Epithelial cell of esophagus (primary cell): ENCODE results near the gene HELT.
A peak's percentile ranks its signal among the peaks of the same experiment; 100 is the strongest.
"Not testable (repeated sequence)": the region's sequence is repeated elsewhere in the genome, so short reads cannot be mapped to it uniquely, and the experiment has no call there.

Experiments
- DNase-seq: peaks from one replicate; pipeline ENCODE4 v3.0.0; 2010; ENCODE audit warnings: low read depth
- H3K4me3 ChIP-seq: 2 replicates; pipeline ENCODE4 v1.5.1; 2011; ENCODE audit warnings: mild to moderate bottlenecking, low read length, control low read depth
- CTCF ChIP-seq: IDR thresholded peaks from 2 replicates; pipeline ENCODE4 v1.5.1; 2011; ENCODE audit warnings: low read depth, mild to moderate bottlenecking, low read length, control low read depth, inconsistent platforms; ENCODE audit not compliant: insufficient read depth; ENCODE audit errors: missing control alignments

Gene HELT

GRCh38 chr4:184979461-184980124 lies 38.7 kb upstream of the HELT start:
- no peak for DNase-seq
- no peak for TF ChIP-seq CTCF
- no peak overlapping the region for H3K4me3 ChIP-seq

- TF ChIP-seq CTCF, result no peak
- H3K4me3 ChIP-seq, result no peak overlapping the region
- no peak for DNase-seq
Observed at GRCh38 chr4:184980261-184980660, 38.0 kb upstream of the HELT start.

GRCh38 chr4:184983672-184984356 lies 34.5 kb upstream of the HELT start:
- TF ChIP-seq CTCF, result peak; percentile 46
- no peak overlapping the region for H3K4me3 ChIP-seq
- DNase-seq, result peak; percentile 38

- DNase-seq, result no peak
- no peak for TF ChIP-seq CTCF
- H3K4me3 ChIP-seq, result no peak overlapping the region
Observed at GRCh38 chr4:184987493-184988031, 30.7 kb upstream of the HELT start.

GRCh38 chr4:184988611-184989010 lies 29.7 kb upstream of the HELT start:
- no peak for TF ChIP-seq CTCF
- no peak overlapping the region for H3K4me3 ChIP-seq
- peak; percentile 13 for DNase-seq

- not testable (repeated sequence) for H3K4me3 ChIP-seq, DNase-seq
Observed at GRCh38 chr4:184989283-184989682, 29.0 kb upstream of the HELT start.

GRCh38 chr4:184990131-184990530 lies 28.2 kb upstream of the HELT start:
- H3K4me3 ChIP-seq, DNase-seq: not testable (repeated sequence)

- TF ChIP-seq CTCF, result no peak
- DNase-seq, result no peak
- no peak overlapping the region for H3K4me3 ChIP-seq
Observed at GRCh38 chr4:184991860-184992259, 26.4 kb upstream of the HELT start.
